ENCODE data around the gene DNAJB6. TPM values are rescaled to one million over a fixed set of nuclear protein-coding genes. Genes with fewer than 3 reads are reported as not detected.

Gene DNAJB6
- total RNA-seq, 1 experiment from 2014 or later, result 82.5 TPM

DNA sequence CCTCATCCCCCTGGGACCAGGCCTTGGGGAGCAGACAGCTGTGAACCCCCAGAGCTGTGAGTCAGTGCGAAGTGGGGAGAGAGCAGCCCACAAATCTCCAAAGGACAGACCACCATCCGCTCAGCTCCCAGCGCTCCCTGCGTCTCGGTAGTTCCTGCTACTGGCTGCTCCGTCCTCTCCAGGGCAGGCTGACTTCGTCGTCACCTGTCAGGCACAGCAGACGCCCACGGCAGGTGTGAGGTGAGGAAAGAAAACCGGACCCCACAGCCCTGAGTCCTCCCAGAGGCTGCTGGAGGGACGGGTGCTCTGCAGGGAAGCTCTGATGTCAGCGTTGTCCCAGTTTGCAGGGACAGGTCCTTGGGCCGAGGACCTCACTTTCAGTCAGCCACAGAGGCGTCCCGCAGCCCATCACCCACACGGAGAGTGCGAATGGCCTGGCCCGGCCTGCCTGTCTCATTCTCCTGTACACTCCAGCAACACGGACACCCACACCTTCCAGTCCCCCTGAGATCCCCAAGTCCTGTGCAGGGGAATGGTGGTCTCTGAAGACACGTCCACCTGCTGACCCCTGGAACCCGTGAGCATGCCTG is 95.2 kb downstream of the DNAJB6 start:
- intact Hi-C loops (cut with micrococcal nuclease), result loop anchor here (2.0 to 10.0 kb wide), 3 partner anchors 253 to 920 kb away; no protein-coding TSS in a partner anchor
- Histone ChIP-seq H3K27ac (ENCODE audit: low read depth, low read length) (no peak overlapping the region), H2AFZ (ENCODE audit: low read depth, low read length, poor library complexity, severe bottlenecking) (peak overlapping the region; percentile 74), H3K4me1 (ENCODE audit: control insufficient read depth in 1 of 2, insufficient read depth in 2 of 2, low read length in 2 of 2) (peaks cover 6 to 11% of the 10 kb centered on the region in 2 experiments; a peak in 3 of 4 replicates), H4K20me1 (ENCODE audit: insufficient read depth) (no peaks in the 10 kb centered on the region), H3K4me3 (replicated peaks in 1 of 2; ENCODE audit: low read depth in 1 of 2, low read length in 2 of 2) (peak overlapping the region in 1 of 2 experiments; percentile 17; a peak in 2 of 4 replicates), H3K9ac (ENCODE audit: low read length) (peak overlapping the region; percentile 8; the same call in 1 of the 2 replicates), H3K9me3 (ENCODE audit: control insufficient read depth in 1 of 2, insufficient read depth in 1 of 2, low read depth in 1 of 2, low read length in 2 of 2) (no peaks in the 10 kb centered on the region), H3K4me2 (ENCODE audit: low read length) (peak overlapping the region; percentile 61), H3K79me2 (ENCODE audit: insufficient read depth, low read length) (no peaks in the 10 kb centered on the region), H3K27me3 (ENCODE audit: insufficient read depth, low read length) (no peaks in the 10 kb centered on the region), H3K9me2 (ENCODE audit: insufficient read depth) (no peaks in the 10 kb centered on the region), H3K36me3 (ENCODE audit: control insufficient read depth in 1 of 2, insufficient read depth in 2 of 2, low read length in 2 of 2) (no peaks in the 10 kb centered on the region)
- BruUV-seq (replicated peaks), result no TSS peak
- POLR2A ChIA-PET, result no interaction called here
- RAD21 ChIA-PET (ENCODE audit: low non-redundant PET in 1 of 2, low total read pairs in 2 of 2, uncharacterized antibody in 2 of 2, unreplicated experiment in 2 of 2), result no interaction called here
- DNase-seq (ENCODE audit: low read depth, low spot score) (no peak), ATAC-seq (no peak)
- CTCF ChIA-PET, result interaction anchor here (1.0 kb wide), 2 partner anchors 42 to 923 kb away, joined by 3 to 4 read pairs; no protein-coding TSS in a partner anchor
- TF ChIP-seq, protein P1, sequence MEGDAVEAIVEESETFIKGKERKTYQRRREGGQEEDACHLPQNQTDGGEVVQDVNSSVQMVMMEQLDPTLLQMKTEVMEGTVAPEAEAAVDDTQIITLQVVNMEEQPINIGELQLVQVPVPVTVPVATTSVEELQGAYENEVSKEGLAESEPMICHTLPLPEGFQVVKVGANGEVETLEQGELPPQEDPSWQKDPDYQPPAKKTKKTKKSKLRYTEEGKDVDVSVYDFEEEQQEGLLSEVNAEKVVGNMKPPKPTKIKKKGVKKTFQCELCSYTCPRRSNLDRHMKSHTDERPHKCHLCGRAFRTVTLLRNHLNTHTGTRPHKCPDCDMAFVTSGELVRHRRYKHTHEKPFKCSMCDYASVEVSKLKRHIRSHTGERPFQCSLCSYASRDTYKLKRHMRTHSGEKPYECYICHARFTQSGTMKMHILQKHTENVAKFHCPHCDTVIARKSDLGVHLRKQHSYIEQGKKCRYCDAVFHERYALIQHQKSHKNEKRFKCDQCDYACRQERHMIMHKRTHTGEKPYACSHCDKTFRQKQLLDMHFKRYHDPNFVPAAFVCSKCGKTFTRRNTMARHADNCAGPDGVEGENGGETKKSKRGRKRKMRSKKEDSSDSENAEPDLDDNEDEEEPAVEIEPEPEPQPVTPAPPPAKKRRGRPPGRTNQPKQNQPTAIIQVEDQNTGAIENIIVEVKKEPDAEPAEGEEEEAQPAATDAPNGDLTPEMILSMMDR (IDR thresholded peaks at IDR 0.05 in 2 of 3, conservative IDR thresholded peaks at IDR 0.05 in 1 of 3; ENCODE audit: borderline replicate concordance in 1 of 3, insufficient read depth in 1 of 3, low read depth in 2 of 3, low read length in 2 of 3), result no peak
- TF ChIP-seq, protein P2, sequence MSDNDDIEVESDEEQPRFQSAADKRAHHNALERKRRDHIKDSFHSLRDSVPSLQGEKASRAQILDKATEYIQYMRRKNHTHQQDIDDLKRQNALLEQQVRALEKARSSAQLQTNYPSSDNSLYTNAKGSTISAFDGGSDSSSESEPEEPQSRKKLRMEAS (IDR thresholded peaks at IDR 0.05), result no peak
- no peak for TF ChIP-seq SRF (IDR thresholded peaks at IDR 0.05; ENCODE audit: low read depth)
- no peak for TF ChIP-seq YY1 (IDR thresholded peaks at IDR 0.05; ENCODE audit: extremely low read depth, insufficient replicate concordance, low read depth, low read length)
- TF ChIP-seq, protein P3, sequence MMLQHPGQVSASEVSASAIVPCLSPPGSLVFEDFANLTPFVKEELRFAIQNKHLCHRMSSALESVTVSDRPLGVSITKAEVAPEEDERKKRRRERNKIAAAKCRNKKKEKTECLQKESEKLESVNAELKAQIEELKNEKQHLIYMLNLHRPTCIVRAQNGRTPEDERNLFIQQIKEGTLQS (IDR thresholded peaks at IDR 0.05), result no peak
- no peak for TF ChIP-seq TCF7L2 (IDR thresholded peaks at IDR 0.05; ENCODE audit: borderline replicate concordance, extremely low read depth, insufficient read depth, insufficient read length)
- no peak for TF ChIP-seq CBX3 (IDR thresholded peaks at IDR 0.05; ENCODE audit: low read depth)
- TF ChIP-seq FOSL1 (IDR thresholded peaks at IDR 0.05; ENCODE audit: low read depth), result no peak
